Muscle of leg (tissue), 9 donors: Measurements from ENCODE around the gene ARL16. TPM values are rescaled to one million over a fixed set of nuclear protein-coding genes. Genes with fewer than 3 reads are reported as not detected.

Source experiments
- polyA plus RNA-seq, 8 donors: library from polyadenylated mRNA; unstranded; fragments of 120-200 nt; gene quantifications; one replicate each; pipeline versions ENCODE4 v1.2.1 to v1.2.3, GENCODE V29; 2013; ENCODE audit warnings: inconsistent platforms in 1 of 8, low replicate concordance in 1 of 8; ENCODE audit not compliant: insufficient read length in 8 of 8, insufficient read depth in 1 of 8
- total RNA-seq: library from RNA; stranded (reverse); fragments of 120-200 nt; gene quantifications from one replicate; pipeline ENCODE4 v1.2.4, GENCODE V29; 2013

The ARL16 gene
- total and polyA plus RNA-seq, 9 donors = 25.1 to 36.8 (median 31.2) TPM

Other genes starting within 250 kb of the ARL16 start
- gene ACTG1, start 171.0 kb downstream of the ARL16 start, total RNA-seq = 810 TPM
- 1,000 to 10,000 TPM; 1,113 to 1,698 (median 1,529) TPM for gene ACTG1, start 171.0 kb downstream of the ARL16 start, polyA plus RNA-seq
- gene FSCN2, start 155.4 kb downstream of the ARL16 start, total RNA-seq = 2.8 TPM
- gene FSCN2, start 155.4 kb downstream of the ARL16 start, polyA plus RNA-seq = 1 to 10 TPM; 1.7 to 4.8 (median 2.5) TPM
- 12.9 TPM for gene FAAP100, start 131.4 kb downstream of the ARL16 start, total RNA-seq
- 10 to 100 TPM; 16.3 to 25.9 (median 20.7) TPM for gene FAAP100, start 131.4 kb downstream of the ARL16 start, polyA plus RNA-seq
- 31.9 TPM for gene NPLOC4, start 46.7 kb downstream of the ARL16 start, total RNA-seq
- gene NPLOC4, start 46.7 kb downstream of the ARL16 start, polyA plus RNA-seq = 10 to 100 TPM; 47.4 to 66.2 (median 50.4) TPM
- 0.53 TPM for gene TSPAN10, start 46.6 kb downstream of the ARL16 start, total RNA-seq
- 1 to 10 TPM in 5 of 8 donors, under 1 TPM in 3; 0.68 to 1.7 (median 1.2) TPM for gene TSPAN10, start 46.6 kb downstream of the ARL16 start, polyA plus RNA-seq
- gene PDE6G, start 27.3 kb downstream of the ARL16 start, total RNA-seq = 2.6 TPM
- 1 to 10 TPM; 1.9 to 5.8 (median 3.7) TPM for gene PDE6G, start 27.3 kb downstream of the ARL16 start, polyA plus RNA-seq
- gene OXLD1, start 17.2 kb downstream of the ARL16 start, total RNA-seq = 21.8 TPM
- gene OXLD1, start 17.2 kb downstream of the ARL16 start, polyA plus RNA-seq = 10 to 100 TPM in 7 of 8 donors, 1 to 10 TPM in 1; 9.9 to 15.6 (median 11.4) TPM
- 9.1 TPM for gene CCDC137, start 17.1 kb downstream of the ARL16 start, total RNA-seq
- 10 to 100 TPM; 13.9 to 18.0 (median 15.6) TPM for gene CCDC137, start 17.1 kb downstream of the ARL16 start, polyA plus RNA-seq
- 32.0 TPM for gene HGS, start 214 bp upstream of the ARL16 start, total RNA-seq
- gene HGS, start 214 bp upstream of the ARL16 start, polyA plus RNA-seq = 10 to 100 TPM; 41.0 to 64.8 (median 47.5) TPM
- gene MRPL12, start 19.6 kb upstream of the ARL16 start, total RNA-seq = 10.2 TPM
- gene MRPL12, start 19.6 kb upstream of the ARL16 start, polyA plus RNA-seq = 10 to 100 TPM; 49.7 to 65.8 (median 58.8) TPM
- 4.3 TPM for gene SLC25A10, start 28.5 kb upstream of the ARL16 start, total RNA-seq
- 1 to 10 TPM; 3.3 to 5.3 (median 4.2) TPM for gene SLC25A10, start 28.5 kb upstream of the ARL16 start, polyA plus RNA-seq
- gene GCGR, start 120.4 kb upstream of the ARL16 start, total RNA-seq = not detected
- under 1 TPM in 4 of 8 donors, not detected in 4; 0.10 to 0.21 (median 0.18) TPM for gene GCGR, start 120.4 kb upstream of the ARL16 start, polyA plus RNA-seq
- 113 TPM for gene MCRIP1, start 149.5 kb upstream of the ARL16 start, total RNA-seq
- 100 to 1,000 TPM; 123 to 147 (median 134) TPM for gene MCRIP1, start 149.5 kb upstream of the ARL16 start, polyA plus RNA-seq
- gene PPP1R27, start 151.3 kb upstream of the ARL16 start, total RNA-seq = 43.4 TPM
- 10 to 100 TPM; 14.6 to 57.4 (median 28.8) TPM for gene PPP1R27, start 151.3 kb upstream of the ARL16 start, polyA plus RNA-seq
- gene P4HB, start 176.7 kb upstream of the ARL16 start, total RNA-seq = 385 TPM
- gene P4HB, start 176.7 kb upstream of the ARL16 start, polyA plus RNA-seq = 100 to 1,000 TPM; 383 to 577 (median 450) TPM
- gene ARHGDIA, start 187.5 kb upstream of the ARL16 start, total RNA-seq = 86.0 TPM
- gene ARHGDIA, start 187.5 kb upstream of the ARL16 start, polyA plus RNA-seq = 100 to 1,000 TPM; 145 to 236 (median 190) TPM
- 72.6 TPM for gene ALYREF, start 207.8 kb upstream of the ARL16 start, total RNA-seq
- gene ALYREF, start 207.8 kb upstream of the ARL16 start, polyA plus RNA-seq = 10 to 100 TPM; 56.0 to 80.0 (median 70.8) TPM
- gene ANAPC11, start 207.9 kb upstream of the ARL16 start, total RNA-seq = 113 TPM
- 100 to 1,000 TPM; 104 to 140 (median 113) TPM for gene ANAPC11, start 207.9 kb upstream of the ARL16 start, polyA plus RNA-seq
- 2.0 TPM for gene NPB, start 218.4 kb upstream of the ARL16 start, total RNA-seq
- under 1 TPM; 0.22 to 0.82 (median 0.66) TPM for gene NPB, start 218.4 kb upstream of the ARL16 start, polyA plus RNA-seq
- 9.0 TPM for gene PCYT2, start 227.6 kb upstream of the ARL16 start, total RNA-seq
- gene PCYT2, start 227.6 kb upstream of the ARL16 start, polyA plus RNA-seq = 10 to 100 TPM in 6 of 8 donors, 1 to 10 TPM in 2; 9.4 to 12.6 (median 11.2) TPM
- gene SIRT7, start 234.4 kb upstream of the ARL16 start, total RNA-seq = 6.0 TPM
- 1 to 10 TPM; 6.5 to 9.7 (median 8.4) TPM for gene SIRT7, start 234.4 kb upstream of the ARL16 start, polyA plus RNA-seq
- gene MAFG, start 243.9 kb upstream of the ARL16 start, total RNA-seq = 8.2 TPM
- 10 to 100 TPM; 11.7 to 18.1 (median 16.7) TPM for gene MAFG, start 243.9 kb upstream of the ARL16 start, polyA plus RNA-seq